HepG2 (cell line): Measurements from ENCODE around the gene MCMBP. TPM values are rescaled to one million over a fixed set of nuclear protein-coding genes. Genes with fewer than 3 reads are reported as not detected.
A peak's percentile ranks its signal among the peaks of the same experiment; 100 is the strongest.

Experiments
- ARID2 ChIP-seq: sonication (generic); formaldehyde crosslinking; IDR thresholded peaks from 2 replicates; pipeline ENCODE4 v1.8.1; 2022; ENCODE audit warnings: mild to moderate bottlenecking, missing genetic modification reagents, borderline replicate concordance
- CENPT ChIP-seq: sonication (generic); formaldehyde crosslinking; IDR thresholded peaks from 2 replicates; pipeline ENCODE4 v1.8.0; 2022; ENCODE audit warnings: low read depth, mild to moderate bottlenecking, moderate library complexity, missing genetic modification reagents
- DBP ChIP-seq: sonication (generic); formaldehyde crosslinking; IDR thresholded peaks from 2 replicates; pipeline ENCODE4 v1.4.0; 2020; ENCODE audit warnings: missing genetic modification reagents; ENCODE audit errors: not compliant biosample characterization
- GATAD2A ChIP-seq: IDR thresholded peaks from 2 replicates; pipeline ENCODE4 v1.6.1; 2016
- HOXA7 ChIP-seq: sonication (generic); formaldehyde crosslinking; IDR thresholded peaks from 2 replicates; pipeline ENCODE4 v1.8.1; 2022; ENCODE audit warnings: mild to moderate bottlenecking, missing genetic modification reagents, moderate library complexity
- ISX ChIP-seq: sonication (generic); formaldehyde crosslinking; conservative IDR thresholded peaks from 2 replicates; pipeline ENCODE4 v1.5.0; 2020; ENCODE audit warnings: missing genetic modification reagents
- JUND ChIP-seq: sonication (generic); formaldehyde crosslinking; IDR thresholded peaks from 2 replicates; pipeline ENCODE4 v1.8.0; 2022; ENCODE audit warnings: mild to moderate bottlenecking, missing genetic modification reagents
- KMT2B ChIP-seq: IDR thresholded peaks from 2 replicates; pipeline ENCODE4 v1.6.1; 2016; ENCODE audit warnings: missing genetic modification reagents, missing compliant biosample characterization
- MIER2 ChIP-seq: IDR thresholded peaks from 2 replicates; pipeline ENCODE4 v1.6.1; 2016; ENCODE audit warnings: missing biosample characterization, missing genetic modification reagents
- TFDP2 ChIP-seq: sonication (generic); formaldehyde crosslinking; IDR thresholded peaks from 2 replicates; pipeline ENCODE4 v1.4.0; 2020; ENCODE audit warnings: missing genetic modification reagents
- THAP8 ChIP-seq: sonication (generic); formaldehyde crosslinking; IDR thresholded peaks from 2 replicates; pipeline ENCODE4 v1.5.1; 2020; ENCODE audit warnings: missing genetic modification reagents, mild to moderate bottlenecking, borderline replicate concordance
- ZFP91 ChIP-seq: sonication (generic); formaldehyde crosslinking; IDR thresholded peaks from 2 replicates; pipeline ENCODE4 v1.9.0; 2022; ENCODE audit warnings: missing genetic modification reagents, mild to moderate bottlenecking, borderline replicate concordance
- ZFYVE20 ChIP-seq: sonication (generic); formaldehyde crosslinking; IDR thresholded peaks from 2 replicates; pipeline ENCODE4 v1.8.0; 2023; ENCODE audit warnings: low read depth, mild to moderate bottlenecking, moderate library complexity, missing genetic modification reagents, borderline replicate concordance
- ZNF18 ChIP-seq: sonication (generic); formaldehyde crosslinking; IDR thresholded peaks from 2 replicates; pipeline ENCODE4 v1.8.0; 2022; ENCODE audit warnings: mild to moderate bottlenecking, missing genetic modification reagents; ENCODE audit not compliant: insufficient replicate concordance
- ZNF274 ChIP-seq: sonication (generic); formaldehyde crosslinking; IDR thresholded peaks from 2 replicates; pipeline ENCODE4 v1.5.1; 2020; ENCODE audit warnings: mild to moderate bottlenecking, missing genetic modification reagents
- ZNF329 ChIP-seq: sonication (generic); formaldehyde crosslinking; IDR thresholded peaks from 2 replicates; pipeline ENCODE4 v1.9.0; 2021; ENCODE audit warnings: low read depth, mild to moderate bottlenecking, missing genetic modification reagents
- ZNF460 ChIP-seq: sonication (generic); formaldehyde crosslinking; IDR thresholded peaks from 2 replicates; pipeline ENCODE4 v1.5.1; 2020; ENCODE audit warnings: missing genetic modification reagents, mild to moderate bottlenecking, borderline replicate concordance
- ZNF512 ChIP-seq: sonication (generic); formaldehyde crosslinking; IDR thresholded peaks from 2 replicates; pipeline ENCODE4 v1.4.0; 2020; ENCODE audit warnings: mild to moderate bottlenecking, missing genetic modification reagents
- ZNF552 ChIP-seq: sonication (generic); formaldehyde crosslinking; IDR thresholded peaks from 2 replicates; pipeline ENCODE4 v1.9.0; 2022; ENCODE audit warnings: missing genetic modification reagents, mild to moderate bottlenecking, borderline replicate concordance
- ZNF674 ChIP-seq: sonication (generic); formaldehyde crosslinking; IDR thresholded peaks from 2 replicates; pipeline ENCODE4 v1.5.0; 2020; ENCODE audit warnings: low read depth, mild to moderate bottlenecking, missing genetic modification reagents
- polyA plus RNA-seq, 8 experiments: library from polyadenylated mRNA; depleted of rRNA in 3 of 8; stranded (reverse) in 7 of 8; unstranded in 1 of 8; fragments of >200 nt; fragmentation: Illumina TruSeq in 4 of 8; extraction: Trizol in 4 of 8; gene quantifications; 2 replicates each; pipeline versions ENCODE4 v1.2.1 to v1.2.3, GENCODE V29; 2011 to 2016; ENCODE audit warnings: low read depth in 4 of 8, missing spikeins in 1 of 8, mixed read lengths in 1 of 8; ENCODE audit not compliant: insufficient read depth in 1 of 8
- total RNA-seq, 5 experiments: library from RNA; depleted of rRNA; stranded (reverse); fragments of >200 nt; fragmentation: Illumina TruSeq; extraction: Trizol; gene quantifications; 2 replicates each; pipeline ENCODE4 v1.2.3, GENCODE V29; 2016; ENCODE audit warnings: low read depth in 1 of 5

The MCMBP gene
- total and polyA plus RNA-seq, 2 of the 13 experiments (the other 11 are each of a cell fraction or from before 2014, with no cell fraction given), result 35.7 to 62.4 TPM

- no peak for TF ChIP-seq ZNF674 (CRISPR knock-in tag)
- 0 out of 2 replicates have a peak, but pooled peaks have one; percentile 37 for TF ChIP-seq ZNF512
- TF ChIP-seq GATAD2A (CRISPR knock-in tag), result peak; percentile 59; the same call in 1 of the 2 replicates
- TF ChIP-seq KMT2B (CRISPR knock-in tag), result peak; percentile 94
- TF ChIP-seq ISX (CRISPR knock-in tag), result no peak; the same call in 1 of the 2 replicates
- peak; percentile 90; the same call in 1 of the 2 replicates for TF ChIP-seq ZFP91 (CRISPR knock-in tag)
- 0 out of 2 replicates have a peak, but pooled peaks have one; percentile 39 for TF ChIP-seq ZNF329 (CRISPR knock-in tag)
- TF ChIP-seq HOXA7 (CRISPR knock-in tag), result no peak
- TF ChIP-seq THAP8 (CRISPR knock-in tag), result peak; percentile 64; the same call in 1 of the 2 replicates
- peak; percentile 73; the same call in 1 of the 2 replicates for TF ChIP-seq CENPT (CRISPR knock-in tag)
- TF ChIP-seq ZNF460 (CRISPR knock-in tag), result peak; percentile 34; the same call in 1 of the 2 replicates
- peak; percentile 92 for TF ChIP-seq TFDP2 (CRISPR knock-in tag)
- peak; percentile 86 for TF ChIP-seq ARID2
- TF ChIP-seq ZFYVE20 (CRISPR knock-in tag), result no peak
- TF ChIP-seq ZNF18, result no peak
- TF ChIP-seq ZNF274 (CRISPR knock-in tag), result peak; percentile 93; the same call in 1 of the 2 replicates
- TF ChIP-seq DBP (CRISPR knock-in tag), result no peak
- TF ChIP-seq JUND (CRISPR knock-in tag), result no peak
- TF ChIP-seq ZNF552, result 0 out of 2 replicates have a peak, but pooled peaks have one; percentile 83
- peak; percentile 67; the same call in 1 of the 2 replicates for TF ChIP-seq MIER2 (CRISPR knock-in tag)
Observed at GRCh38 chr10:119892188-119893065, 19.8 kb upstream of the MCMBP start, which contains the start of gene SEC23IP (continued).
